ENCODE results near the gene GABRG3. TPM values are rescaled to one million over a fixed set of nuclear protein-coding genes. Genes with fewer than 3 reads are reported as not detected.

The GABRG3 gene
- total RNA-seq, 4 donors from 2014 or later = not detected

DNA sequence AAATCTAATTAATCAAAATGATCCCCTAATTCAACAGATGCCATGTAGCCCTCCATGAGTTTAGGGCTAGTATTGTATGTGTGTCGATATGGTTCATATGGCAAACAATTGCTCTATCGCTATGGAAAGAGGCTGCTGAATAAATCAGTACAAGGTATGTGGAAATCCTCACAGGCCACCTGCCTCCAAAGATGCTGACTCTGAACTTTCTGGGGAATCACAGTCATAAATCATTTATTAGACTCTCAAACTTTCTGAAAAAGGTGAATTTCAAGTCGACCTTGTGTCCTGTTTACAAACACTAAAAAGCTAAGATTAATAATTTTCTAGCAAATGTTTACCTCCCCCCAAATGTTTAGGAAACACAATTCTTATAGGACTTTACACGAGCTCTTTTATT, 462.6 kb downstream of the GABRG3 start:
- ATAC-seq (ENCODE audit: low FRiP score) (no peak), DNase-seq (ENCODE audit: low spot score) (no peak)
- TF ChIP-seq, protein P1, sequence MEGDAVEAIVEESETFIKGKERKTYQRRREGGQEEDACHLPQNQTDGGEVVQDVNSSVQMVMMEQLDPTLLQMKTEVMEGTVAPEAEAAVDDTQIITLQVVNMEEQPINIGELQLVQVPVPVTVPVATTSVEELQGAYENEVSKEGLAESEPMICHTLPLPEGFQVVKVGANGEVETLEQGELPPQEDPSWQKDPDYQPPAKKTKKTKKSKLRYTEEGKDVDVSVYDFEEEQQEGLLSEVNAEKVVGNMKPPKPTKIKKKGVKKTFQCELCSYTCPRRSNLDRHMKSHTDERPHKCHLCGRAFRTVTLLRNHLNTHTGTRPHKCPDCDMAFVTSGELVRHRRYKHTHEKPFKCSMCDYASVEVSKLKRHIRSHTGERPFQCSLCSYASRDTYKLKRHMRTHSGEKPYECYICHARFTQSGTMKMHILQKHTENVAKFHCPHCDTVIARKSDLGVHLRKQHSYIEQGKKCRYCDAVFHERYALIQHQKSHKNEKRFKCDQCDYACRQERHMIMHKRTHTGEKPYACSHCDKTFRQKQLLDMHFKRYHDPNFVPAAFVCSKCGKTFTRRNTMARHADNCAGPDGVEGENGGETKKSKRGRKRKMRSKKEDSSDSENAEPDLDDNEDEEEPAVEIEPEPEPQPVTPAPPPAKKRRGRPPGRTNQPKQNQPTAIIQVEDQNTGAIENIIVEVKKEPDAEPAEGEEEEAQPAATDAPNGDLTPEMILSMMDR (IDR thresholded peaks at IDR 0.05) = no peak

DNA sequence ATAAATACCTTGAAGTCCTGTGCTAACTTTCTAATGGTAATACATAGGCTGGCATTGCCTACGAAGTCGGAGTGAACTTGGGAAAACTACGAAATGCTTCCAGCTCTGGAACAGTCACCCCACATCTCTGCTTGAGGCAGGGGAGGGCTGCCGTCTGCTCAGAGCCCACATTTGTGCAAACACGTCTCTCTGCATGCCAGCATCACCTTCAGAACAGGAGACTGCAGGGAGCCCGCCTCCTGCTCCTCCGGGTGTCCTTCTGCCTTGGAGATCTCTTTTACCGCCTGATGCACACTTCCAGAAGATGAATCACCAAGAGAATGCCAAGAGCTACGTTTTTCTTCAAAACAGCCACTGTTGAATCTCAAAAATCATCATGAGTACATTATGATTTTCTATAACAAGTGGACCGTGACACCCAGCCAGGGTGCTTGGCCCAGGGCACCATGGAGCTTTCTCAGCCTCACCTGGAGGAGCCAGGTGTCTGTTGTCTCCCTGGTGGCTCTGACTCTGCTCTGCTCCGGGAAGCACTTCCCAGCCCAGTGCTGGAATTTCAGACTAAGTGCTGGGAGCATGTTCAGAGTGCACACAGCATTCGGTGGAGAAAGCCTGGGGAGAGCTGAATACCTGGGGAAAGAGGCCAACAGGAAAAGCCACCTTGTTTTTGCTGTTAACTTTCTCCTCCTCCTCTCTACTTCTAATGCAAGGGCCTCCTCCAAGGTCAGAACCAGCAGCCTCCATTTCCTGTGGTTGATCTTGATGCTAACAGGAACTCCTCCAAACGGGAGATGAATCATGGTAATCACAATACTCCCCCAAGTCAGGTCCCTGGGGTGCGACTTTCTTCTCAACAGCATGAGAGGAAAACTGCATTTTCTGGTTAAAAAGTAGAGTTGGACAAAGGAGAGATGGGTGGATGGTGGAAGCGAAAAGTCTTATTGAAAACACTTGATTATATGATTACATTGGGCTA, 467.7 kb downstream of the GABRG3 start:
- TF ChIP-seq, protein P1 (IDR thresholded peaks at IDR 0.05) = no peak
- DNase-seq (ENCODE audit: low spot score) = no peak
- no peak for ATAC-seq (ENCODE audit: low FRiP score)

DNA sequence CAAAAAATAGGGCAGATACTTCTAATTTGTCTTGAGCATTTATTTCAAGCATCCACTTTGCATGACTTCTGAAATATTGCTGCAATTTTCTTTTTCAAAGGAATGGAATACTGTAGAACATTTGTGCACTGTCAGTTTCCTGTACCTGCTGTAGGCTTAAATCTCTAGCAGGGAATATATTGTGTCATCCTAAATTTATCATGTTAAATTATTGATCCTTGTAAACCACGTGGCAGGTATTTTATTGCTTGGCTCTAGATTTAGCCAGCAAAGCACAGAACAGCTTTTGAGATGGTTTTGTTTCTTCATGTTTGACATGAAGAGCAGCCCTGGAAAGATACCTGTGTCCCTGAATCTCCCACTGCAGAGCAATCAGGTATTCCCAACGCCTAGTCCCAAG, 470.1 kb downstream of the GABRG3 start:
- no peak for ATAC-seq (ENCODE audit: low FRiP score)
- no peak for DNase-seq (ENCODE audit: low spot score)
- TF ChIP-seq, protein P1 (IDR thresholded peaks at IDR 0.05) = no peak

DNA sequence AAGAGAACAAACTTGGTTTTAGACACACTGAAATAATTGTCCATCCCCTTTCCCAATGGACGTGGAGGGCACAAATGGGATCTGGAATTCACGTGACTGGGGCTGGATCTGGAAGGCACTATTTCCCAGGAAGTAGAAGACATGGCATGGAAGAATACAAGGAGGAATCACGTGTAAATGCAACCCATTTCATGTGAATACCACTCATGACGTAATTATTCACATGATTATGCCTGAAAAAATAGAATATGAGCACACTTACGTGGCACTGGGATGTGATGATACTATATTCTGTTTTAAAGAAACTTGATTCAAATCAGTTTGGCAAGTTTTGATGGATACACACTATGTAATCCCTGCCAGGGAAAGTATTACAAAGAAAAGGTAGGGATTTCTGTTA, 477.3 kb downstream of the GABRG3 start:
- TF ChIP-seq, protein P1 (IDR thresholded peaks at IDR 0.05) = no peak
- no peak for ATAC-seq (ENCODE audit: low FRiP score)

DNA sequence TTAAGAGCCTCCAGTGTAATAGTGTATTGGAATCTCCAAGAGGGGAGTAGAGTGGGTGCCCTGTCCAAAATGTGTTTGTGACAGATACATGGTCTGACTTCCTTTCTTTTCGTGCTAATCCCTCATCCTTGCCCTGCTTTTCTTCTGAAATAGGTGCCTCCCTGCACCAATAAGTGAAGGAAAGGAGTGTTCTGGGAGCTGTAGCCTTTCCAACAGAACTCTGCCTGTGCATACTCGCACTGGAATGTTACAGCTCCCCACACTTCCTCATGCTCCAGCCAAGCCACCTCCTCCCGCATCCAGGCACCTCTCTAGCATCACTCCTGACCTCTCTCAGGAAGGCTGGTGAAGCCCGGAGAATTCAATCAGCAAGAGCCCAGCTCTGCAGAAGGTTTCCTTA, 478.0 kb downstream of the GABRG3 start:
- ATAC-seq (ENCODE audit: low FRiP score) = no peak
- no peak for DNase-seq (ENCODE audit: low spot score)
- TF ChIP-seq, protein P1 (IDR thresholded peaks at IDR 0.05) = no peak

More for the DNA sequence above, 477.3 kb downstream of the GABRG3 start:
- DNase-seq (ENCODE audit: low spot score) = no peak

- TF ChIP-seq, protein P1 (IDR thresholded peaks at IDR 0.05) = no peak
- no peak for DNase-seq (ENCODE audit: low spot score)
- no peak for ATAC-seq (ENCODE audit: low FRiP score)
These were observed 479.0 kb downstream of the GABRG3 start for GRCh38 chr15:27449941-27450340.
